Mucosa of descending colon (tissue), 3 donors: Measurements from ENCODE around the gene GANAB. TPM values are rescaled to one million over a fixed set of nuclear protein-coding genes. Genes with fewer than 3 reads are reported as not detected.

Experiments used
- ATAC-seq: fragments of 200-7000 bp; cut with Tn5 transposase; one replicate; pipeline ENCODE4 v1.9.1; 2020; ENCODE audit warnings: mild to moderate bottlenecking, moderate library complexity
- DNase-seq, 3 donors: peaks; one replicate each; pipeline ENCODE4 v3.0.0-alpha.2; 2020
- H3K36me3 ChIP-seq: fragments of 200-600 bp; one replicate; pipeline ENCODE4 v1.8.0; 2021; ENCODE audit warnings: low read depth, mild to moderate bottlenecking
- H3K4me1 ChIP-seq: fragments of 200-600 bp; one replicate; pipeline ENCODE4 v1.8.0; 2021; ENCODE audit warnings: low read depth, mild to moderate bottlenecking
- H3K4me3 ChIP-seq: fragments of 200-600 bp; one replicate; pipeline ENCODE4 v1.8.0; 2021; ENCODE audit warnings: mild to moderate bottlenecking
- H3K9me3 ChIP-seq: fragments of 200-600 bp; one replicate; pipeline ENCODE4 v1.8.0; 2021; ENCODE audit warnings: mild to moderate bottlenecking
- intact Hi-C, 2 donors: fragments of 100-400 bp; cut with DNase I in 1 of 2; cut with micrococcal nuclease in 1 of 2; formaldehyde crosslinking; loops; one replicate each; pipeline versions ENCODE4 v1.11.0 to v1.11.1; 2022; cut with DNase I, micrococcal nuclease
- total RNA-seq, 3 donors: library from RNA; stranded (reverse); fragmentation: NEBNext Ultra II Directional in 2 of 3; extraction: Animal tissue kit (Norgen Biotek cat#: 25700) in 2 of 3; gene quantifications; one replicate each; pipeline versions ENCODE4 v1.2.1 to v1.2.4, GENCODE V29; 2021 to 2023
- TF ChIP-seq, protein P1 (sequence below): fragments of 200-600 bp; IDR thresholded peaks from one replicate; pipeline ENCODE4 v1.8.0; 2022; ENCODE audit warnings: antibody characterized with exemption, mild to moderate bottlenecking
- donor health status: DM: no; HTN: no; CAD: no; lungs with moderate emphysema.
- donor health status: DM: no; HTN: no; CAD: no.
- donor health status: DM: no; HTN: yes; CAD: no.

The GANAB gene
- total RNA-seq, 3 donors from 2014 or later: 202 to 232 (median 223) TPM

DNA sequence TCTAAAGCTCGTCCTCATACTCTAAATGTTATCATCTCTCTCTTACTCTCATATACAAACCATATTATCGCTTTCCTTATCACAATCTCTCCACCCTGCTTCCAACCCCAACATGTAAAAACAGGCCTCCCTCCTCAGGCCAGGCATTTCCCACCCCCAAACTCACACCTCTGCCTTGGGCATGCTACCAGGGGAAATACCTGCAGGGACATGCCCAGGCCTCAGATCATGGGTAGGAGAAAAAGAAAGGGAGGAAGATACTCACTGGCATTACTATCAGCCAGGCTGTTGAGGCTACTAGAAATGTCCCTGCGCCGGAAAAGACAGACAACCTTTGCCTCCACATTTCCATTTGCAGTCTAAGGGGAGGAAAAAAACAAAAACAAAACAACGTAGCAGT, 46.5 kb downstream of the GANAB start:
- Histone ChIP-seq H3K36me3 (no peaks in the 10 kb centered on the region), H3K9me3 (no peaks in the 10 kb centered on the region), H3K4me3 (no peak overlapping the region), H3K4me1 (peaks cover 28% of the 10 kb centered on the region)
- no peak for DNase-seq
- intact Hi-C loops: loop anchor here in 1 of 2 donors (2.0 kb wide), 1 partner anchor 73 kb away; the partner anchor contains the start of gene LBHD1
- TF ChIP-seq, protein P1, sequence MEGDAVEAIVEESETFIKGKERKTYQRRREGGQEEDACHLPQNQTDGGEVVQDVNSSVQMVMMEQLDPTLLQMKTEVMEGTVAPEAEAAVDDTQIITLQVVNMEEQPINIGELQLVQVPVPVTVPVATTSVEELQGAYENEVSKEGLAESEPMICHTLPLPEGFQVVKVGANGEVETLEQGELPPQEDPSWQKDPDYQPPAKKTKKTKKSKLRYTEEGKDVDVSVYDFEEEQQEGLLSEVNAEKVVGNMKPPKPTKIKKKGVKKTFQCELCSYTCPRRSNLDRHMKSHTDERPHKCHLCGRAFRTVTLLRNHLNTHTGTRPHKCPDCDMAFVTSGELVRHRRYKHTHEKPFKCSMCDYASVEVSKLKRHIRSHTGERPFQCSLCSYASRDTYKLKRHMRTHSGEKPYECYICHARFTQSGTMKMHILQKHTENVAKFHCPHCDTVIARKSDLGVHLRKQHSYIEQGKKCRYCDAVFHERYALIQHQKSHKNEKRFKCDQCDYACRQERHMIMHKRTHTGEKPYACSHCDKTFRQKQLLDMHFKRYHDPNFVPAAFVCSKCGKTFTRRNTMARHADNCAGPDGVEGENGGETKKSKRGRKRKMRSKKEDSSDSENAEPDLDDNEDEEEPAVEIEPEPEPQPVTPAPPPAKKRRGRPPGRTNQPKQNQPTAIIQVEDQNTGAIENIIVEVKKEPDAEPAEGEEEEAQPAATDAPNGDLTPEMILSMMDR: no peak
- no peak for ATAC-seq

DNA sequence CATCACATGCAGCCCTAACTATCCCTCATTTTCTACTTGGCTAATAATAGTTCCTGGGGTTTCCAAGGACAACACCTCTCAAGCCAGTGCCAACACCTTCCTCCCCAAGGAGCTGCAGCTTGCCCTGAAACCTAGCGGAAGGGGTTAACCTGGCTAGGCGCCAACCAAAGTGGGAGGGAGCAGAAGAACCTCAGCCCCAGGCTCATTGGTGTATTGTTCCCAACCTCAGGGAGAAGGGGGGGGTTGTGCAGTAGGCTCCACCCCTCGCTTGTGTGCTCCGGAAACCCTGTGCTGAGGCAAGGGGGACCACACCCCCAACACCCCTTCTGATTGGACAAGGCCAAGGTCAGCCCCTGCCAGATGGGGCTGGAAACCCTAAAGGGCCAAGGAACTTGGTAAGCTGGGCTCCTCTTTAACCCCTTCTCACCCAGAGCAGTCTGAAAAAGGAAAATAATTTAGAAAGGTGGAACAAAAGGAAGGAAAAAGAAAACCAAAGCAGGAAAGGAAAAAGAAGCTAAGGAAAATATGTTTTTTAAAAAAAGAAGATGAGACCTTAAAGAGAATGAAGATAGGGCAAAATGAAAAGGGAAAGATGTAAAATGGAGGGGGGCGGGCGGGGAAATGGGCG, 47.2 kb downstream of the GANAB start:
- intact Hi-C loops: no loop called here
- DNase-seq (peak; percentile 90 to 97 (median 94)), ATAC-seq (peak; percentile 66)
- Histone ChIP-seq H3K9me3 (no peaks in the 10 kb centered on the region), H3K36me3 (no peaks in the 10 kb centered on the region), H3K4me1 (peaks cover 28% of the 10 kb centered on the region), H3K4me3 (no peak overlapping the region)
- TF ChIP-seq, protein P1: no peak

DNA sequence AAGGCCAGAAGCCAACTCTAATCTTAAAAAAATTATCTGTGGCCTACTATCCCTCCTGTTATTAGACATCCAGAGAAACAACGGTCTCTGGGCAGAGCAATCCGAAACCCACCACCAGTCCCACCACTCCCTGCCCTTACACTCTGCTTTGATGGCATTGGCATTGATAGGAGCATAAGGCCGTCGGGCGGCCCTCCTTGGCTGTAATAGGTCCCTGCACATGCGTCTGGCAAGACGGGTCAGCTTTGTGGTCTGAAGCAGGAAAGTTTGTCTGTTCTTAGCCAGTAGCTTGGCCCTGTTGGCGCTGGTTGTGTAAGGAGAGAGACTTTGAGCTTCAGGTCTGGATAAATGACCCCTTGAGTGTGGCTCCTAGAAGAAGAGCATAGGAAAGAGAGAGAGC, 51.3 kb downstream of the GANAB start:
- no peak overlapping the region for H3K4me3 ChIP-seq
- no peaks in the 10 kb centered on the region for H3K36me3 ChIP-seq
- TF ChIP-seq, protein P1: no peak
- DNase-seq (peak in 2 of 3 donors; percentile 3 to 34), ATAC-seq (no peak)
- intact Hi-C loops: no loop called here
- H3K4me1 ChIP-seq: peaks cover 31% of the 10 kb centered on the region
- H3K9me3 ChIP-seq: no peaks in the 10 kb centered on the region

DNA sequence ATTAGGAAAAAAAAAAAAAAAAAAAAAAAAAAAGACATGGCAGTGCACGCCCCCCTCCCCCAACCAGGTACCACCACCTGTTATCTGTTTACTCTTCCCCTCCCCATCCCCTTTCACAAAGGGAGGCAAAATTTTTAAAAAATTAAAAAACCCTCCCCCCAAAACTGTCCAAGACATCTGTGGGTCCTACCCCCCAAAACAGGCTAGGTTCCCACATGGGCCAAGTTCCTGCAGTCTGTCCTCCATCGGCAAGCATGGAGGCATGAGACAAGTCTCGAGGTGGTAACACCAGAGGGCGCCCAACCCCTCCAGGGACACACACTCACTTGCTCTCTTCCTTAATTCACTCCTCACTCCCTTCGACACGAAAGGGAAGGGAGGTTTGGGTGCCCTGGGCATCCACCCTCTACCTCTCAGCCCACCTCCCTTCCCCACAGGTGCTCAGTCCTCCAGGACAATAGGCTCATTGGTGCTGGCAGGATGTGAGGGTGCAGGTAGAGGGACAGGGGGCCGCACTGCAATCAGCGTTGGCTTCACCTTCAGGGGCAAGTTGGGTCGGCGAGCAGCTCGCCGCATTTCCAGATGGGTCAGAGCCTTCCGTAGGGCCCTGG, 52.9 kb downstream of the GANAB start:
- TF ChIP-seq, protein P1: peak; percentile 61
- H3K4me1 ChIP-seq: peaks cover 20% of the 10 kb centered on the region
- H3K4me3 ChIP-seq: no peak overlapping the region
- peak; percentile 85 to 95 (median 89) for DNase-seq
- peak; percentile 47 for ATAC-seq
- intact Hi-C loops: no loop called here
- H3K9me3 ChIP-seq: no peaks in the 10 kb centered on the region
- H3K36me3 ChIP-seq: no peaks in the 10 kb centered on the region

DNA sequence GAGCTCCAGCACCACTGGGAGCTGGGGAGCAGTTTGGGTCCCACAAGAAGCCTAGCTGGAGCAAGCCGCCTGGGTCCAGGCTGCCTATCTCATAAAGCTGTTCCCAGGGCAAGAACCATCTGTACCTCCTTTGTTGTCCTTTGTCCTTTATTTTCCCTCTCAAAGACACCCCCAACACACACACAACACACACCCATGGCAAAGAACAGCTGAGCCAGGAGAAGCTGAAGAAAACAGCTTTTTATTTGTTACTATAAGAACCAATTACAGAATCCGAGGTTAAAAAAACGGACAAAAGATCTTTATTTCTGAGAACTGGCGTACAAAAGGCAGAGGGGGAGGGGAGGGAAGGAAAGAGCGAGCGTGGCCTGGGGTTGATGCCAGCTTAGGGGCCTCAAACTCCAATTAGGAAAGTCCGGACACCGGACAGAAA, 53.4 kb downstream of the GANAB start:
- TF ChIP-seq, protein P1: no peak
- Histone ChIP-seq H3K36me3 (no peaks in the 10 kb centered on the region), H3K4me1 (peaks cover 20% of the 10 kb centered on the region)

More for the DNA sequence above, 53.4 kb downstream of the GANAB start:
- no peak overlapping the region for H3K4me3 ChIP-seq
- DNase-seq (peak in 2 of 3 donors; percentile 28 to 43), ATAC-seq (no peak)
- H3K9me3 ChIP-seq: no peaks in the 10 kb centered on the region
- intact Hi-C loops: no loop called here
